Endodermal cell (in vitro differentiated cells): ENCODE measurements around the gene MAP3K3. TPM values are rescaled to one million over a fixed set of nuclear protein-coding genes. Genes with fewer than 3 reads are reported as not detected.

Experiments
- DNase-seq: peaks from one replicate; pipeline ENCODE4 v3.0.0-alpha.2; 2017
- H3K27ac ChIP-seq: 2 replicates; pipeline ENCODE4 v1.5.1; 2013; ENCODE audit warnings: mild to moderate bottlenecking, low read depth, low read length, moderate library complexity
- H3K27me3 ChIP-seq: 2 replicates; pipeline ENCODE4 v1.6.1; 2013; ENCODE audit warnings: mild to moderate bottlenecking, low read length, moderate library complexity; ENCODE audit not compliant: insufficient read depth, control insufficient read depth, poor library complexity, severe bottlenecking
- H3K36me3 ChIP-seq: 2 replicates; pipeline ENCODE4 v1.7.0; 2013; ENCODE audit warnings: mild to moderate bottlenecking, low read length, moderate library complexity; ENCODE audit not compliant: control insufficient read depth, insufficient read depth
- H3K4me1 ChIP-seq: one replicate; pipeline ENCODE4 v1.7.0; 2013; ENCODE audit warnings: low read length; ENCODE audit not compliant: control insufficient read depth, insufficient read depth
- H3K4me3 ChIP-seq: 2 replicates; pipeline ENCODE4 v1.5.1; 2013; ENCODE audit warnings: mild to moderate bottlenecking, low read length, moderate library complexity
- H3K9ac ChIP-seq: 2 replicates; pipeline ENCODE4 v1.6.1; 2013; ENCODE audit warnings: mild to moderate bottlenecking, low read length, moderate library complexity; ENCODE audit not compliant: poor library complexity, severe bottlenecking; ENCODE audit errors: extremely low read depth
- H3K9me3 ChIP-seq: 2 replicates; pipeline ENCODE4 v1.6.1; 2013; ENCODE audit warnings: mild to moderate bottlenecking, low read length, moderate library complexity; ENCODE audit not compliant: control insufficient read depth
- H3K27ac Mint-ChIP-seq: 2 replicates; pipeline ENCODE4 v1.8.0; 2020; ENCODE audit warnings: mixed read lengths
- H3K27me3 Mint-ChIP-seq: 2 replicates; pipeline ENCODE4 v1.8.0; 2021; ENCODE audit warnings: mild to moderate bottlenecking, mixed read lengths; ENCODE audit not compliant: insufficient read depth
- H3K36me3 Mint-ChIP-seq: 2 replicates; pipeline ENCODE4 v1.8.0; 2020; ENCODE audit warnings: low read depth, mixed read lengths
- H3K4me1 Mint-ChIP-seq: 2 replicates; pipeline ENCODE4 v1.8.0; 2020; ENCODE audit warnings: mixed read lengths
- H3K4me3 Mint-ChIP-seq: 2 replicates; pipeline ENCODE4 v1.8.0; 2020; ENCODE audit warnings: mild to moderate bottlenecking, moderate library complexity, mixed read lengths
- H3K9me3 Mint-ChIP-seq: 2 replicates; pipeline ENCODE4 v1.8.0; 2020; ENCODE audit warnings: mild to moderate bottlenecking, mixed read lengths
- WGBS, 2 experiments: methylation state at CpG; one replicate each; pipeline versions ENCODE4 v1.1.5 to v1.1.7; 2013; ENCODE audit warnings: missing lambda C conversion rate in 2 of 2, mixed read lengths in 1 of 2; ENCODE audit not compliant: insufficient coverage in 1 of 2, insufficient read length in 1 of 2; 5-methylcytosine and 5-hydroxymethylcytosine counted together
- total RNA-seq, 2 donors: library from RNA; stranded (reverse); fragmentation: NEBNext Ultra II Directional in 1 of 2; extraction: Animal tissue kit (Norgen Biotek cat#: 25700) in 1 of 2; gene quantifications; 2 replicates in 1 of 2; 3 replicates in 1 of 2; pipeline ENCODE4 v1.2.1, GENCODE V29; 2021
- TF ChIP-seq, protein P1 (sequence below): fragments of 200-600 bp; sonication (generic); conservative IDR thresholded peaks from 2 replicates; pipeline ENCODE4 v1.5.0; 2021; ENCODE audit warnings: antibody characterized with exemption, mild to moderate bottlenecking

Gene MAP3K3
- total RNA-seq, 2 donors from 2014 or later, result 19.9 to 23.3 TPM

DNA sequence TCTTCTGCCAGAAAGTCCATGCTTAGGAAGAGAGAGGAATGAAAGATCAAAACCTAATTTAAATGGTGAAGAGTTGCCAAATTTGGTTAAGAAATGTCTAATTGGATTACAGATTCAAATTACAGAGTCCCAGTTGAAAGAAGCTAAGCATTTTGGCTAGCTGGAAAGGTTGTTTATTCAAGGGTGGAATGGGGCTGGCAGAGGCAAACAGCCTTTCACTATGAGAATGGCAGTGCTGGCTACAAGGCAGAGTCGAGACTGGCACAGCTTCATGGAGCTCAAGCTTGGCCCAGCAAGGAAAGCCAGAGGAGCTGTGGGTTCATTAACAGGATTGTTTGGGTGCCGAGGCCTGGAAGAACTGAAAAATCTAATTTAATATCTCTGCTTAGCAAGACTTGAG lies 13.6 kb downstream of the MAP3K3 start:
- Mint-ChIP-seq H3K4me1 (peaks cover 52% of the 10 kb centered on the region), H3K4me3 (no peak overlapping the region)

DNA sequence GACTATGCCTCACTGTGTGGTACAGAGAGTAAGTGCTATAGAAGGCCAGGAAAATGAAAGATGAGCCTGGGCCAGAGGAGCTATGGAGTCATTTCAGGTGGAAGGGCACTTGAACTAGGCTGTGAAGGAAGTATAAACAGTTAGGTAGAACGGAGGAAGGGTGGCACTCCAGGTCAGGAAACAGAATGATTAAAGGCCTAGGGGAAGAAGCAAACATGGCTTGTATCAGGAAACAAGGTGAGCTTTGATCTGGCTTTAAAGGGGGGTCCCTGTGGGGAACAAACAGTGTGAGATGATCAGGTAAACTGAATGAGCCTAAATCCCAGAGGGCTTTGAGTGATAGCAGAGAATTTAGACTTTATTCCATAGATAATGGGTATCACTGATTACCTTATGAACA lies 16.9 kb downstream of the MAP3K3 start:
- Histone ChIP-seq H3K4me3 (no peak overlapping the region), H3K27ac (no peak overlapping the region), H3K27me3 (peaks cover 41% of the 10 kb centered on the region), H3K9ac (no peak overlapping the region), H3K36me3 (peaks cover 28% of the 10 kb centered on the region), H3K9me3 (no peaks in the 10 kb centered on the region), H3K4me1 (peaks cover 12% of the 10 kb centered on the region)
- Mint-ChIP-seq H3K4me3 (no peak overlapping the region), H3K9me3 (no peaks in the 10 kb centered on the region), H3K27me3 (peaks cover 13% of the 10 kb centered on the region), H3K27ac (no peak overlapping the region), H3K36me3 (peaks cover 7% of the 10 kb centered on the region), H3K4me1 (peaks cover 28% of the 10 kb centered on the region)
- DNase-seq, result no peak
- 44 to 63% methylated on average over 1 of the region's 1 CpG for WGBS, 2 experiments
- TF ChIP-seq, protein P1, sequence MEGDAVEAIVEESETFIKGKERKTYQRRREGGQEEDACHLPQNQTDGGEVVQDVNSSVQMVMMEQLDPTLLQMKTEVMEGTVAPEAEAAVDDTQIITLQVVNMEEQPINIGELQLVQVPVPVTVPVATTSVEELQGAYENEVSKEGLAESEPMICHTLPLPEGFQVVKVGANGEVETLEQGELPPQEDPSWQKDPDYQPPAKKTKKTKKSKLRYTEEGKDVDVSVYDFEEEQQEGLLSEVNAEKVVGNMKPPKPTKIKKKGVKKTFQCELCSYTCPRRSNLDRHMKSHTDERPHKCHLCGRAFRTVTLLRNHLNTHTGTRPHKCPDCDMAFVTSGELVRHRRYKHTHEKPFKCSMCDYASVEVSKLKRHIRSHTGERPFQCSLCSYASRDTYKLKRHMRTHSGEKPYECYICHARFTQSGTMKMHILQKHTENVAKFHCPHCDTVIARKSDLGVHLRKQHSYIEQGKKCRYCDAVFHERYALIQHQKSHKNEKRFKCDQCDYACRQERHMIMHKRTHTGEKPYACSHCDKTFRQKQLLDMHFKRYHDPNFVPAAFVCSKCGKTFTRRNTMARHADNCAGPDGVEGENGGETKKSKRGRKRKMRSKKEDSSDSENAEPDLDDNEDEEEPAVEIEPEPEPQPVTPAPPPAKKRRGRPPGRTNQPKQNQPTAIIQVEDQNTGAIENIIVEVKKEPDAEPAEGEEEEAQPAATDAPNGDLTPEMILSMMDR, result no peak

More for the DNA sequence above, 13.6 kb downstream of the MAP3K3 start:
- Histone ChIP-seq H3K4me1 (peaks cover 22% of the 10 kb centered on the region), H3K36me3 (peaks cover 25% of the 10 kb centered on the region), H3K9ac (no peak overlapping the region), H3K27me3 (peaks cover 31% of the 10 kb centered on the region), H3K9me3 (no peaks in the 10 kb centered on the region), H3K27ac (no peak overlapping the region), H3K4me3 (no peak overlapping the region)
- H3K27ac Mint-ChIP-seq, result no peak overlapping the region
- H3K27me3 Mint-ChIP-seq, result peaks cover 10% of the 10 kb centered on the region
- H3K36me3 Mint-ChIP-seq, result peaks cover 7% of the 10 kb centered on the region
- TF ChIP-seq, protein P1, result no peak
- 94 to 100% methylated on average over 1 to 2 of the region's 2 CpGs for WGBS, 2 experiments
- no peak for DNase-seq
- H3K9me3 Mint-ChIP-seq, result no peaks in the 10 kb centered on the region

DNA sequence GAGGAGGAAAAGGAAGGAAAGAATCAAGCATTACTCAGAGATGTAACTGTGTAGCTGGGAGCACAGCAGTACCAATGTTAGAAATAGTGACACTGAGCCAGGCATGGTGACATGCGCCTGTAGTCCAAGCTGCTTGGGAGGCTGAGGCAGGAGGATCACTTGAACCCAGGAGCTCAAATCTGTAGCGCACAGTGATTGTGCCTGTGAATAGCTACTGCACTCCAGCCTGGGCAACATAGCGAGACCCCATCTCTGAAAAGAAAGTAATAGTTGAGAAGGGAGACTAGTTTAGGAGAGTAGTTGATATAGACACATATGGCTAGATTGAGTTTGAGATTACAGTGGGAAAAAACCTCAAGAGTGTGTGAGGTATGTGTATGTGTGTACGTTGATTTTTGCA lies 17.8 kb downstream of the MAP3K3 start:
- Histone ChIP-seq H3K9ac (no peak overlapping the region), H3K9me3 (no peaks in the 10 kb centered on the region), H3K27ac (no peak overlapping the region), H3K4me1 (peaks cover 10% of the 10 kb centered on the region), H3K27me3 (peaks cover 41% of the 10 kb centered on the region), H3K4me3 (no peak overlapping the region), H3K36me3 (peaks cover 23% of the 10 kb centered on the region)
- Mint-ChIP-seq H3K4me3 (no peak overlapping the region), H3K27me3 (peaks cover 13% of the 10 kb centered on the region), H3K4me1 (peaks cover 21% of the 10 kb centered on the region), H3K9me3 (no peaks in the 10 kb centered on the region), H3K27ac (no peak overlapping the region), H3K36me3 (peaks cover 7% of the 10 kb centered on the region)
- DNase-seq, result no peak
- TF ChIP-seq, protein P1, result no peak
- WGBS, 2 experiments, result 98 to 100% methylated on average over 4 of the region's 4 CpGs
